OCI-LY1 (cell line): ENCODE results near the gene TIMM8B.

Source experiments
- EZH2 ChIP-seq: fragments of 200-600 bp; sonication (generic), shearing (Covaris generic); IDR thresholded peaks from 2 replicates; pipeline ENCODE4 v1.8.0; 2017; ENCODE audit warnings: borderline replicate concordance, mixed run types, mild to moderate bottlenecking, antibody characterized with exemption, low read length, moderate library complexity, mixed read lengths
- TF ChIP-seq, protein P1 (sequence below): fragments of 200-600 bp; sonication (generic), shearing (Covaris generic); IDR thresholded peaks from 2 replicates; pipeline ENCODE4 v1.5.1; 2017; ENCODE audit warnings: mild to moderate bottlenecking, antibody characterized with exemption, low read length, moderate library complexity, mixed read lengths

- TF ChIP-seq, protein P1, sequence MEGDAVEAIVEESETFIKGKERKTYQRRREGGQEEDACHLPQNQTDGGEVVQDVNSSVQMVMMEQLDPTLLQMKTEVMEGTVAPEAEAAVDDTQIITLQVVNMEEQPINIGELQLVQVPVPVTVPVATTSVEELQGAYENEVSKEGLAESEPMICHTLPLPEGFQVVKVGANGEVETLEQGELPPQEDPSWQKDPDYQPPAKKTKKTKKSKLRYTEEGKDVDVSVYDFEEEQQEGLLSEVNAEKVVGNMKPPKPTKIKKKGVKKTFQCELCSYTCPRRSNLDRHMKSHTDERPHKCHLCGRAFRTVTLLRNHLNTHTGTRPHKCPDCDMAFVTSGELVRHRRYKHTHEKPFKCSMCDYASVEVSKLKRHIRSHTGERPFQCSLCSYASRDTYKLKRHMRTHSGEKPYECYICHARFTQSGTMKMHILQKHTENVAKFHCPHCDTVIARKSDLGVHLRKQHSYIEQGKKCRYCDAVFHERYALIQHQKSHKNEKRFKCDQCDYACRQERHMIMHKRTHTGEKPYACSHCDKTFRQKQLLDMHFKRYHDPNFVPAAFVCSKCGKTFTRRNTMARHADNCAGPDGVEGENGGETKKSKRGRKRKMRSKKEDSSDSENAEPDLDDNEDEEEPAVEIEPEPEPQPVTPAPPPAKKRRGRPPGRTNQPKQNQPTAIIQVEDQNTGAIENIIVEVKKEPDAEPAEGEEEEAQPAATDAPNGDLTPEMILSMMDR = no peak
- no peak for TF ChIP-seq EZH2
These were observed 42.0 kb upstream of the TIMM8B start for GRCh38 chr11:112128483-112129121.
